ENCODE measurements around the gene HNRNPH3. TPM values are rescaled to one million over a fixed set of nuclear protein-coding genes. Genes with fewer than 3 reads are reported as not detected.

HNRNPH3 gene
- total RNA-seq, 2 experiments from 2014 or later: 114 to 122 TPM

DNA sequence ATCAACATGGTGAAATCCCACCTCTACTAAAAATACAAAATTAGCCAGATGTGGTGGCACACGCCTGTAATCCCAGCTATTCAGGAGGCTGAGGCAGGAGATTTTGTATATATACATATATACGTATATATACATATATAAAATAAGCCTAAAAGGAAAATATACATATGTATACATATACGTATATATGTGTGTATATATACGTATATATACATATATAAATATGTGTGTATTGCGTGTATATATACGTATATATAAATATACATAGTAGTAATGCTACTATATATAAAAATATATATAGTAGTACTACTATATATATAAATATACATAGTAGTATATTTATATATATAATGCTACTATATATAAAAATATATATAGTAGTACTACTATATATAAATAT lies 27.3 kb downstream of the HNRNPH3 start:
- CTCF ChIA-PET: no interaction called here
- no peaks in the 10 kb centered on the region for H3K27me3 Mint-ChIP-seq (ENCODE audit: low read depth)
- peaks cover 10% of the 10 kb centered on the region for H3K36me3 Mint-ChIP-seq (ENCODE audit: low read depth)
- H3K9me3 Mint-ChIP-seq (ENCODE audit: insufficient read depth): no peaks in the 10 kb centered on the region
- peaks cover 6% of the 10 kb centered on the region for H3K4me1 Mint-ChIP-seq (ENCODE audit: low read depth)
- POLR2A ChIA-PET: no interaction called here
- no peak for DNase-seq
- H3K27ac Mint-ChIP-seq: no peak overlapping the region
- no peak for ATAC-seq
- no peak overlapping the region for H3K4me3 Mint-ChIP-seq

DNA sequence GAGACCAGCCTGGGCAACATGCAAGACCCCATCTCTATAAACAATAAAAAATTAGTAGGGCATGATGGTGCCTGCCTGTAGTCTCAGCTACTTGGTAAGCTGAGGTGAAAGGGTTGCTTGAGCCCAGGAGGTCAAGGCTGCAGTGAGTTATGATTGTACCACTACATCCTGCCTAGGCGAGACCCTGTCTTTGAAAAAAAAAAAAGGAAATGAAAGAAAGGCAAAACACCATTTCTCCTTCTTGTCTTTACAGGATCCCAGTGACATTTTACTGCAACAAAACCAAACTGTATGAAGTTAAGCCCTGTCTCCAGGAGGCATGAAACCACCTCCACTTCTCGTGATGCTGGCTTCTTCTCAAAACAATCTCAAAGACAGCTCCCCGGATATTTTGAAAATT lies 30.7 kb downstream of the HNRNPH3 start:
- DNase-seq: no peak
- Mint-ChIP-seq H3K36me3 (ENCODE audit: low read depth) (peaks cover 10% of the 10 kb centered on the region), H3K4me3 (no peak overlapping the region), H3K27me3 (ENCODE audit: low read depth) (no peaks in the 10 kb centered on the region), H3K27ac (no peak overlapping the region), H3K9me3 (ENCODE audit: insufficient read depth) (no peaks in the 10 kb centered on the region), H3K4me1 (ENCODE audit: low read depth) (peaks cover 6% of the 10 kb centered on the region)
- ChIA-PET CTCF (interaction anchor here (0.7 to 2.9 kb wide), 4 partner anchors 14 to 160 kb away, joined by 3 to 14 read pairs (median 5); partner anchors contain the start of gene RUFY2), POLR2A (no interaction called here)
- ATAC-seq: no peak

DNA sequence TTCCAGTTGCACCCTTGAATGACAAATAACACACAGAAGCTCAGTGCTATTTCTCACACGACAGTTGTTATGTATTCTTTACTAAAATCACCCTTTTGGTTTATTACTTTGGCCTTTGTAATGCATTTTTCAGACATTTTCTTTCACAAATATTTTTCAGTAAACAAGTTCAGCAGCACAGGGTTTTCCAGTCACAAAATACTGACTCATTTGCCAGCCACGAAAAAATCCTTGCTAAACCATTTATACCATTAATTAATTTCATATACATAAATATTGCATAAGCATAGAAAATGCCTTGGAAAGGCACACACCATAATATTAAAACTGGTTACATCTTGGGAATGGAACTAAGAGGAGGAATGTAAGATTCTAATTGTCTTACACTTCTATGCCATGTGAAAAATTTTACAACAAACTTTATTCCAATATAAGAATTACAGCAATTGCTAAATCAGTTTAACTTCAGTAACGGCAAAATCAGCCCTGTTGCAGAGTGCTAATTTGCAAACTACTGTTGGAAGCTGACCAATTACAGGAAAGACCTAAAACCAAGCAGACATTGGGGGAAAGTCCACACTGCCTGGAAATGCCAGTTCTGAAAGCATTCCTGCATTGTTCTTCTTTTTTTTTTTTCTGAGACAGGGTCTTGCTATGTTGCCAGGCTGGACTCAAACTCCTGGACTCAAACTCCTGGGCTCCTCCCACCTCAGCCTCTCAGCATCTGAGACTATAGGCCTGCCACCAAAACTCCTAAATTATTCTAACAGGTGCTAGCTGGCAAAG lies 32.4 kb downstream of the HNRNPH3 start:
- no peak overlapping the region for H3K4me3 Mint-ChIP-seq
- H3K27ac Mint-ChIP-seq: no peak overlapping the region
- peaks cover 6% of the 10 kb centered on the region for H3K4me1 Mint-ChIP-seq (ENCODE audit: low read depth)
- peaks cover 10% of the 10 kb centered on the region for H3K36me3 Mint-ChIP-seq (ENCODE audit: low read depth)
- no peak for DNase-seq
- no peaks in the 10 kb centered on the region for H3K27me3 Mint-ChIP-seq (ENCODE audit: low read depth)
- ChIA-PET POLR2A (no interaction called here), CTCF (interaction anchor here (0.7 to 2.9 kb wide), 3 partner anchors 10 to 44 kb away, joined by 3 to 14 read pairs (median 3); no protein-coding TSS in a partner anchor)
- H3K9me3 Mint-ChIP-seq (ENCODE audit: insufficient read depth): no peaks in the 10 kb centered on the region
- ATAC-seq: no peak

DNA sequence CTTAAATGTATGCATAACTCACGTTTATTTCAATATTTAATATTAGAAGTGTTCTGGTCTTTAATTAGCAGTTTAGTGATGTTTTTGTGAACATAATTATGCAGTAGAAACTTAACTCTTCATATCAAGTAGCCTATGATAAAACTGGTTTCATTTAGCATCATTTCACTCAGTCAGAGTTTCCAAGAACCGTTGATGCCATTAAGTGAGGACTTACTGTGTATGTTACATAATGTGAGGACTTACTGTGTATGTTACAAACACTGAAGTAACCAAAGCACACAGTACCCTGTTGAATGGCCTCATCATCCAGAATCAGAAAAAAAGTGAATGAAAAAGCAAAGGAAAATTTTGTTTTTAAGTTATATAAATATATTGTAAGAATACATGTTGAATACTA lies 33.7 kb downstream of the HNRNPH3 start:
- ATAC-seq: no peak
- no peaks in the 10 kb centered on the region for H3K27me3 Mint-ChIP-seq (ENCODE audit: low read depth)
- H3K36me3 Mint-ChIP-seq (ENCODE audit: low read depth): peaks cover 16% of the 10 kb centered on the region
- POLR2A ChIA-PET: no interaction called here
- CTCF ChIA-PET: no interaction called here
- no peak for DNase-seq
- H3K9me3 Mint-ChIP-seq (ENCODE audit: insufficient read depth): no peaks in the 10 kb centered on the region
- H3K27ac Mint-ChIP-seq: no peak overlapping the region
- no peak overlapping the region for H3K4me3 Mint-ChIP-seq
- H3K4me1 Mint-ChIP-seq (ENCODE audit: low read depth): peaks cover 6% of the 10 kb centered on the region

DNA sequence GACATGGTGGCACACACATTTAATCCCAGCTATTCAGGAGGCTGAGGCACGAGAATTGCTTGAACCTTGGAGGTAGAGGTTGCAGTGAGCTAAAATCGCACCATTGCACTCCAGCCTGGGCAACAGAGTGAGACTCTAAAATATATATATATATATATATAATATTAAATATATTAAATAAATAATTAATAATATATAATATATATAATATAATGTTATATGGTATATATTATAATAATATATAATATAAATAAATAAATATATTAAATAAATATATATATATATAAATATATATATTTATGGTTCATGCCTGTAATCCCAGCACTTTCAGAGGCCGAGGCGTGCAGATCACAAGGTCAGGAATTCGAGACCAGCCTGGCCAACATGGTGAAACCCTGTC lies 34.7 kb downstream of the HNRNPH3 start:
- POLR2A ChIA-PET: no interaction called here
- Mint-ChIP-seq H3K4me3 (no peak overlapping the region), H3K27me3 (ENCODE audit: low read depth) (no peaks in the 10 kb centered on the region), H3K4me1 (ENCODE audit: low read depth) (peaks cover 6% of the 10 kb centered on the region), H3K27ac (no peak overlapping the region), H3K9me3 (ENCODE audit: insufficient read depth) (no peaks in the 10 kb centered on the region), H3K36me3 (ENCODE audit: low read depth) (peaks cover 22% of the 10 kb centered on the region)
- DNase-seq (no peak), ATAC-seq (no peak)
- CTCF ChIA-PET: interaction anchor here (1.1 kb wide), 1 partner anchor 40 kb away, joined by 3 read pairs; the partner anchor contains the start of gene RUFY2

DNA sequence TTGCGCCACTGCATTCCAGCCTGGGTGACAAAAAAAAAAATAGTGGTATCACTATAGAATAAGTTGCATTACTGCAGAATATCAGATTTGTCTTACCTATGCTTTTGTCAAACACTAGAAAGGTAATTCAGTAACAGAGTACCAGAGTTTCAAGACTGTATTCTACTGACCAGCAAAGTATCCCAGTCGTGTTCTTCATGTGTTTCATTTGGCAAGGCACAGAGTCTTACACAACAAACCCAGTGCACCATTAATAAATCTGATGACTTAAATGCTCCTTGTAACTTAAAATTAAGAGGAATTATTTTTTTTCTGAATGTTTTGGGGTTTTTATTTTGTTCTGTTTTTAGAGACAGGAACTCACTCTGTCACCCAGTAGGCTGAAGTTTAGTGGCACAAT lies 35.3 kb downstream of the HNRNPH3 start:
- Mint-ChIP-seq H3K27me3 (ENCODE audit: low read depth) (no peaks in the 10 kb centered on the region), H3K27ac (no peak overlapping the region), H3K9me3 (ENCODE audit: insufficient read depth) (no peaks in the 10 kb centered on the region), H3K36me3 (ENCODE audit: low read depth) (peaks cover 28% of the 10 kb centered on the region), H3K4me3 (no peak overlapping the region), H3K4me1 (ENCODE audit: low read depth) (peaks cover 6% of the 10 kb centered on the region)
- DNase-seq: no peak
- CTCF ChIA-PET: interaction anchor here (1.1 kb wide), 1 partner anchor 40 kb away, joined by 3 read pairs; the partner anchor contains the start of gene RUFY2
- no peak for ATAC-seq
- POLR2A ChIA-PET: no interaction called here

DNA sequence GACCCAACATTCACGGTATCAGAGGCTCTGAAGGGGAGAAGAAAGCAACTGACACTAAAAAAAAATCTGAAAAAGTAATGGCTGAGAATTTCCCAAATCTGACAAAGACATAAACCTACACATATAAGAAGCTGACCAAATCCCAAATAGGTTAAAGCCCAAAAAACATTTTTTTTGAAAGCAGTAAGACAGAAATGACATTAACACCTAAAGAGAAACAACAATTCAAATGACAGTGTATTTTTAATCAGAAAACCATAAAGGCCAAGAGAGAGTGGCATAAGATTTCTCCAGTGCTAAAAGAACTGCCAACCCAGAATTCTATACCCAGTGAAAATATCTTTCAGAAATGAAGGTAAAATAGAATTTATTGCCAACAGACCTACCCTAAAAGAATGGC lies 39.7 kb downstream of the HNRNPH3 start:
- DNase-seq (no peak), ATAC-seq (no peak)
- Mint-ChIP-seq H3K36me3 (ENCODE audit: low read depth) (peaks cover 42% of the 10 kb centered on the region), H3K27me3 (ENCODE audit: low read depth) (no peaks in the 10 kb centered on the region), H3K27ac (no peak overlapping the region), H3K9me3 (ENCODE audit: insufficient read depth) (peaks cover 5% of the 10 kb centered on the region), H3K4me1 (ENCODE audit: low read depth) (no peaks in the 10 kb centered on the region), H3K4me3 (no peak overlapping the region)
- CTCF ChIA-PET: interaction anchor here (0.7 to 1.4 kb wide), 2 partner anchors 23 to 117 kb away, joined by 3 to 7 read pairs; no protein-coding TSS in a partner anchor
- POLR2A ChIA-PET: no interaction called here

DNA sequence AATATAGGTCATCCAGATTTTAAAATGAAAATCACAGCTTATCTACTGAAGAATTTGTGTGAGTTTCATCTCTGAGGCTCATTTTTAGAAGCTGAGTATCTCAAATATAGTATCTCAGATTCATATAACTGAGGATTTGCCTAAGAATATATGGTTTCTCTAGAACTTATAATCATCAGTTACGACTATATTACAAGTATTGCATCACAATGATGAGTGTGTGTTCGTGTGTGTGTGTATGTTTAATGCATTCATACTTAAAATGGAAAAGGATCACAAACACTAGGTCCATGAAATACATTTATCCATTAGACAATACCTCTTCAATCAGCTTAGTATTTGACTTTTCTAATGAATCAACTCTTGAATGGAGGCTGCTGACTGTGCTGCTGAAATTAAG lies 53.9 kb downstream of the HNRNPH3 start:
- Mint-ChIP-seq H3K27me3 (ENCODE audit: low read depth) (no peaks in the 10 kb centered on the region), H3K9me3 (ENCODE audit: insufficient read depth) (no peaks in the 10 kb centered on the region), H3K27ac (no peak overlapping the region), H3K4me1 (ENCODE audit: low read depth) (no peaks in the 10 kb centered on the region), H3K36me3 (ENCODE audit: low read depth) (peaks cover 18% of the 10 kb centered on the region), H3K4me3 (no peak overlapping the region)
- ChIA-PET POLR2A (no interaction called here), CTCF (no interaction called here)
- ATAC-seq: no peak
- no peak for DNase-seq

Other genes with a start within 250 kb of the HNRNPH3 start
- not detected for gene MYPN, start 222.6 kb upstream of the HNRNPH3 start, total RNA-seq
- not detected for gene ATOH7, start 100.0 kb upstream of the HNRNPH3 start, total RNA-seq
- 1 to 10 TPM in 1 of 2 experiments, under 1 TPM in 1; 0.97 to 1.3 TPM for gene PBLD, start 864 bp downstream of the HNRNPH3 start, total RNA-seq
- 10 to 100 TPM; 11.4 to 12.9 TPM for gene RUFY2, start 75.2 kb downstream of the HNRNPH3 start, total RNA-seq
- gene DNA2, start 139.9 kb downstream of the HNRNPH3 start, total RNA-seq: 10 to 100 TPM; 51.4 to 52.6 TPM
- 10 to 100 TPM; 18.7 to 22.7 TPM for gene SLC25A16, start 195.5 kb downstream of the HNRNPH3 start, total RNA-seq
- gene TET1, start 228.3 kb downstream of the HNRNPH3 start, total RNA-seq: 1 to 10 TPM; 3.2 to 3.3 TPM